ENCODE results near the gene TATDN3. TPM values are rescaled to one million over a fixed set of nuclear protein-coding genes. Genes with fewer than 3 reads are reported as not detected.

TATDN3 gene
- total and polyA plus RNA-seq, 9 of the 15 experiments (the other 6 are each of a cell fraction or from before 2014, with no cell fraction given), result 18.3 to 79.9 (median 28.2) TPM

- TF ChIP-seq ELF2 (CRISPR knock-in tag; IDR thresholded peaks at IDR 0.05), result no peak
- no peak; the same call in 1 of the 2 replicates for TF ChIP-seq KLF16 (IDR thresholded peaks at IDR 0.05)
- TF ChIP-seq RBM39 (optimal IDR thresholded peaks at IDR 0.05; ENCODE audit: low read depth, low read length), result no peak
- TF ChIP-seq, protein P1, sequence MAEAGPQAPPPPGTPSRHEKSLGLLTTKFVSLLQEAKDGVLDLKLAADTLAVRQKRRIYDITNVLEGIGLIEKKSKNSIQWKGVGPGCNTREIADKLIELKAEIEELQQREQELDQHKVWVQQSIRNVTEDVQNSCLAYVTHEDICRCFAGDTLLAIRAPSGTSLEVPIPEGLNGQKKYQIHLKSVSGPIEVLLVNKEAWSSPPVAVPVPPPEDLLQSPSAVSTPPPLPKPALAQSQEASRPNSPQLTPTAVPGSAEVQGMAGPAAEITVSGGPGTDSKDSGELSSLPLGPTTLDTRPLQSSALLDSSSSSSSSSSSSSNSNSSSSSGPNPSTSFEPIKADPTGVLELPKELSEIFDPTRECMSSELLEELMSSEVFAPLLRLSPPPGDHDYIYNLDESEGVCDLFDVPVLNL (CRISPR knock-in tag; IDR thresholded peaks at IDR 0.05; ENCODE audit: low read depth), result no peak
- TF ChIP-seq, protein P2, sequence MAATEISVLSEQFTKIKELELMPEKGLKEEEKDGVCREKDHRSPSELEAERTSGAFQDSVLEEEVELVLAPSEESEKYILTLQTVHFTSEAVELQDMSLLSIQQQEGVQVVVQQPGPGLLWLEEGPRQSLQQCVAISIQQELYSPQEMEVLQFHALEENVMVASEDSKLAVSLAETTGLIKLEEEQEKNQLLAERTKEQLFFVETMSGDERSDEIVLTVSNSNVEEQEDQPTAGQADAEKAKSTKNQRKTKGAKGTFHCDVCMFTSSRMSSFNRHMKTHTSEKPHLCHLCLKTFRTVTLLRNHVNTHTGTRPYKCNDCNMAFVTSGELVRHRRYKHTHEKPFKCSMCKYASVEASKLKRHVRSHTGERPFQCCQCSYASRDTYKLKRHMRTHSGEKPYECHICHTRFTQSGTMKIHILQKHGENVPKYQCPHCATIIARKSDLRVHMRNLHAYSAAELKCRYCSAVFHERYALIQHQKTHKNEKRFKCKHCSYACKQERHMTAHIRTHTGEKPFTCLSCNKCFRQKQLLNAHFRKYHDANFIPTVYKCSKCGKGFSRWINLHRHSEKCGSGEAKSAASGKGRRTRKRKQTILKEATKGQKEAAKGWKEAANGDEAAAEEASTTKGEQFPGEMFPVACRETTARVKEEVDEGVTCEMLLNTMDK (IDR thresholded peaks at IDR 0.05; ENCODE audit: borderline replicate concordance, insufficient read depth, low read depth, low read length, poor library complexity, severe bottlenecking), result peak; percentile 21
- TF ChIP-seq MYNN (IDR thresholded peaks at IDR 0.05), result no peak
- no peak for TF ChIP-seq MYNN (CRISPR knock-in tag; IDR thresholded peaks at IDR 0.05)
- TF ChIP-seq RAD21 (CRISPR knock-in tag; conservative IDR thresholded peaks at IDR 0.05 in 1 of 2, IDR thresholded peaks at IDR 0.05 in 1 of 2), result peak; percentile 54 to 77
- TF ChIP-seq, protein P3, sequence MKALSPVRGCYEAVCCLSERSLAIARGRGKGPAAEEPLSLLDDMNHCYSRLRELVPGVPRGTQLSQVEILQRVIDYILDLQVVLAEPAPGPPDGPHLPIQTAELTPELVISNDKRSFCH (CRISPR knock-in tag; IDR thresholded peaks at IDR 0.05), result no peak
- TF ChIP-seq, protein P3 (tag; IDR thresholded peaks at IDR 0.05), result peak; percentile 35; the same call in 1 of the 2 replicates
- no peak for TF ChIP-seq MEF2A (IDR thresholded peaks at IDR 0.05; ENCODE audit: control insufficient read depth, low read depth, low read length)
- peak in 1 of 3 experiments; percentile 22 for TF ChIP-seq YY1 (IDR thresholded peaks at IDR 0.05; ENCODE audit: borderline replicate concordance in 1 of 3, control insufficient read depth in 1 of 3, extremely low read depth in 1 of 3, insufficient read depth in 3 of 3, insufficient read length in 1 of 3, insufficient replicate concordance in 2 of 3, low read depth in 1 of 3, low read length in 2 of 3)
- no peak for TF ChIP-seq JUNB (CRISPR knock-in tag; conservative IDR thresholded peaks at IDR 0.05)
- peak; percentile 28; the same call in 1 of the 2 replicates for TF ChIP-seq SMARCA5 (IDR thresholded peaks at IDR 0.05)
- no peak for TF ChIP-seq TGIF2 (CRISPR knock-in tag; IDR thresholded peaks at IDR 0.05)
- TF ChIP-seq ZKSCAN3 (CRISPR knock-in tag; IDR thresholded peaks at IDR 0.05), result no peak
- 0 out of 2 replicates have a peak, but pooled peaks have one; percentile 44 for TF ChIP-seq DEAF1 (CRISPR knock-in tag; IDR thresholded peaks at IDR 0.05)
- TF ChIP-seq, protein P4, sequence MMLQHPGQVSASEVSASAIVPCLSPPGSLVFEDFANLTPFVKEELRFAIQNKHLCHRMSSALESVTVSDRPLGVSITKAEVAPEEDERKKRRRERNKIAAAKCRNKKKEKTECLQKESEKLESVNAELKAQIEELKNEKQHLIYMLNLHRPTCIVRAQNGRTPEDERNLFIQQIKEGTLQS (IDR thresholded peaks at IDR 0.05), result peak; percentile 10; the same call in 1 of the 2 replicates
- TF ChIP-seq, protein P4 (CRISPR knock-in tag; conservative IDR thresholded peaks at IDR 0.05), result no peak
- TF ChIP-seq MYC (IDR thresholded peaks at IDR 0.05; ENCODE audit: low read depth, low read length), result no peak
- TF ChIP-seq MYC (CRISPR knock-in tag; IDR thresholded peaks at IDR 0.05; ENCODE audit: borderline replicate concordance, low read depth), result no peak
- no peak for TF ChIP-seq HDAC8 (tag; IDR thresholded peaks at IDR 0.05)
Observed at GRCh38 chr1:212749821-212750535, 41.7 kb upstream of the TATDN3 start (continued).
